Measurements from ENCODE around the gene GNAS-AS1. TPM values are rescaled to one million over a fixed set of nuclear protein-coding genes. Genes with fewer than 3 reads are reported as not detected.

GNAS-AS1 gene
- total and polyA plus RNA-seq, 12 donors: 0.09 to 1.00 (median 0.24) TPM; not detected in 5

DNA sequence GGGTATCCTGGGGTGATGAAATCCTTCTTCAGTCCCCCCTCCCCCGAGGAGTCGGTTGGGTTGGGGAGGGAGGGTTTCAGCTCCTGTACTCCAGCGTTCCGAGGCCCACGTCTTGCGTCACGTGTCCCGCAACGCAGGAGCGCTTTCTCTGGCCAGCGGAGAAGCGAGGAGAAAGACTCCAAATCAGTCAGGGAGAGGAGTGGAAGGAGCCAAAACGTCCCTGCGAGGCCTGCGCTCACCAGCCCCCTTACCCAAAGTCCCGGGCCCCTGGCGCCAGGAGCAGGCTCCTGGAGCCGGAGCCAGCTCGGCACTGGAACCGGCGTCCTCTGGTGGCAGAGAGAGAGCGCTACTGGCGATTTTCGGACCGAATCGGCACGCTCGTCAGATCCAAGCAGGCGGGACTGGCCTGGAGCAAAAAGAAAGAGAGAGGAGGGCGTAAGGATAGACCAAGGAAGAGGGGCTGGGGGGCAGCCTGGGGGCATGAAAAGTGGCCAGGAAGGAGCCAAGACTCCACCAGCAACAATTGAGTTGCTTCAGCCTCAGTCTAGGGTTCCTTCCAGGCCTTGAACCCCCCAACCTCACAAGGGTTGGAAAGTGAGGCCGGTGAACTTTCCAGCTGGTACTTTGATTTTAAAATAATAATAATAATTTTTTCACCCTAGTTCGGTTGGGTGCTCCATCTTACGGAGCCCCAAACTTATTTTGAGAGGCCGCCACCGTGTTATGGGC, 2.0 kb upstream of the GNAS-AS1 start, which contains the start of gene GNAS:
GNAS (plus strand) TSS at position 174 of the 729 bp plus-strand sequence.
- WGBS, 4 donors: 41 to 54% (median 42%) methylated on average over 16 to 35 of the region's 35 CpGs
- no peaks in the 10 kb centered on the region for H3K9me3 ChIP-seq (replicated peaks in 1 of 3)
- DNase-seq: peak in 5 of 7 donors; percentile 28 to 65 (median 43)
- H3K36me3 ChIP-seq (replicated peaks in 1 of 2): no peaks in the 10 kb centered on the region
- peak within 1 kb of the TSS in 1 of 4 donors; percentile 41 for H3K4me3 ChIP-seq
- intact Hi-C loops (cut with DNase I): loop anchor here in 1 of 2 donors (10.0 kb wide), 1 partner anchor 368 kb away; no protein-coding TSS in a partner anchor
- TF ChIP-seq CTCF (IDR thresholded peaks at IDR 0.05) (peak; percentile 33 to 60 (median 47)), POLR2A (IDR thresholded peaks at IDR 0.05) (no peak)
- no peaks in the 10 kb centered on the region for H3K4me1 ChIP-seq (replicated peaks in 1 of 2)
- H3K27ac ChIP-seq: peak within 1 kb of the TSS in 1 of 5 donors; percentile 17
- H3K27me3 ChIP-seq: peaks cover 36% of the 10 kb centered on the region

DNA sequence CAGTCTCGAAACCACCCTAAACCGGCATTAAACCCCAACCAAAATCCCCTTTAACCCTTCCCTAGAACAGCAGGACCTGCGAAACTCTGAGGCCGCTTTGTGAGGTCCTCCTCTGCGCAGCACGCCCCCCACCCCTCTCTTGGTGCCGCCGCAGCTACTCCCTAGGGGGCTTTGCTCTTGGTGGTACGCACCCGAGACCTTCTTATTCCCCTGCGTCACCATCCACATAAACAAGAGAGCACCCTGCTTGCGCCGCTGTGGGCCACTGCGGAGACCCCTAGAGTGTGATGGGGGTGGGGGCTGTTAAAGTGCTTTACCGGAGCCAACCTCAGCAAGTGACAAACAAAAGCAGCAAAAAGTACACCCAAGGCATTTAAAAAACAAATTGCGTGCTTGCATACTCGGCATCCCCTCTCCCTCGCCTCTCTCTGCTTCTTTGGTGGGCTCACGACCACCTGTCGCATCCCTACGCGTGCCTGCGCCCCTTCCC, 1.3 kb upstream of the GNAS-AS1 start:
- TF ChIP-seq POLR2A (IDR thresholded peaks at IDR 0.05) (no peak), CTCF (IDR thresholded peaks at IDR 0.05) (no peak)
- no peak overlapping the region for H3K27ac ChIP-seq
- no peak for DNase-seq
- no peaks in the 10 kb centered on the region for H3K4me1 ChIP-seq (replicated peaks in 1 of 2)
- 43 to 63% (median 54%) methylated on average over 23 of the region's 23 CpGs for WGBS, 4 donors
- H3K4me3 ChIP-seq: peak overlapping the region in 1 of 4 donors; percentile 41
- H3K36me3 ChIP-seq (replicated peaks in 1 of 2): no peaks in the 10 kb centered on the region
- H3K9me3 ChIP-seq (replicated peaks in 1 of 3): no peaks in the 10 kb centered on the region
- peaks cover 36% of the 10 kb centered on the region for H3K27me3 ChIP-seq
- intact Hi-C loops (cut with DNase I): loop anchor here in 1 of 2 donors (10.0 kb wide), 1 partner anchor 367 kb away; no protein-coding TSS in a partner anchor

- 63 to 74% (median 69%) methylated on average over 24 to 41 of the region's 41 CpGs for WGBS, 4 donors
- H3K27ac ChIP-seq: no peak overlapping the region
- H3K27me3 ChIP-seq: peaks cover 36% of the 10 kb centered on the region
- H3K9me3 ChIP-seq (replicated peaks in 1 of 3): no peaks in the 10 kb centered on the region
- intact Hi-C loops (cut with DNase I): loop anchor here in 1 of 2 donors (10.0 kb wide), 1 partner anchor 367 kb away; no protein-coding TSS in a partner anchor
- no peak overlapping the region for H3K4me3 ChIP-seq
- H3K4me1 ChIP-seq (replicated peaks in 1 of 2): no peaks in the 10 kb centered on the region
- DNase-seq: no peak
- no peak for TF ChIP-seq CTCF (IDR thresholded peaks at IDR 0.05)
- no peak for TF ChIP-seq POLR2A (IDR thresholded peaks at IDR 0.05)
- H3K36me3 ChIP-seq (replicated peaks in 1 of 2): no peaks in the 10 kb centered on the region
These were observed 693 bp upstream of the GNAS-AS1 start for GRCh38 chr20:58851221-58851968.

- H3K27me3 ChIP-seq: peaks cover 12% of the 10 kb centered on the region
- no peak overlapping the region for H3K27ac ChIP-seq
- intact Hi-C loops (cut with DNase I): loop anchor here in 1 of 2 donors (10.0 kb wide), 1 partner anchor 613 kb away; no protein-coding TSS in a partner anchor
- H3K9me3 ChIP-seq (replicated peaks in 1 of 3): no peaks in the 10 kb centered on the region
- no peak for DNase-seq
- no peak overlapping the region for H3K4me3 ChIP-seq
- no peaks in the 10 kb centered on the region for H3K36me3 ChIP-seq (replicated peaks in 1 of 2)
- WGBS, 4 donors: 59 to 70% (median 62%) methylated on average over 2 of the region's 2 CpGs
- TF ChIP-seq POLR2A (IDR thresholded peaks at IDR 0.05) (no peak), CTCF (IDR thresholded peaks at IDR 0.05) (no peak)
- no peaks in the 10 kb centered on the region for H3K4me1 ChIP-seq (replicated peaks in 1 of 2)
These were observed 3.2 kb downstream of the GNAS-AS1 start for GRCh38 chr20:58847463-58847862.

All from adrenal gland (tissue), 12 donors.